H1 (cell line): Measurements from ENCODE around the gene NDUFA13. TPM values are rescaled to one million over a fixed set of nuclear protein-coding genes. Genes with fewer than 3 reads are reported as not detected.

Experiments used
- CTCF ChIA-PET: fragments of 300-600 bp; sonication (Branson Sonifier 250); formaldehyde crosslinking; loops from one replicate; lab custom pipeline; 2021; ENCODE audit not compliant: partially characterized antibody; lab: Charles Lee
- POLR2A ChIA-PET: fragments of 300-600 bp; sonication (Branson Sonifier 250); formaldehyde crosslinking; loops from one replicate; lab custom pipeline; 2021; ENCODE audit warnings: inconsistent platforms; ENCODE audit not compliant: partially characterized antibody; lab: Charles Lee
- DNase-seq, 2 experiments: peaks; one replicate each; pipeline versions ENCODE4 v3.0.0 to v3.0.0-alpha.2; 2010 to 2022; ENCODE audit warnings: low spot score in 2 of 2, low read depth in 1 of 2, mixed read lengths in 1 of 2
- FAIRE-seq: peaks from 2 replicates; lab custom pipeline; 2011; peaks lifted over from hg19 to GRCh38; lab: Jason Lieb, UNC
- H2AFZ ChIP-seq: 2 replicates; pipeline ENCODE4 v1.8.1; 2012; ENCODE audit warnings: low read length, inconsistent platforms
- H2AK5ac ChIP-seq: 2 replicates; pipeline ENCODE4 v1.6.1; 2013; ENCODE audit warnings: low read depth, low read length
- H2BK120ac ChIP-seq: replicated peaks from 2 replicates; pipeline ENCODE3; 2013; ENCODE audit warnings: low read depth, low read length, inconsistent platforms
- H2BK12ac ChIP-seq: 2 replicates; pipeline ENCODE4 v1.6.1; 2013; ENCODE audit warnings: low read depth, low read length
- H2BK15ac ChIP-seq: 2 replicates; pipeline ENCODE4 v1.6.1; 2013; ENCODE audit warnings: low read length
- H2BK20ac ChIP-seq: 2 replicates; pipeline ENCODE4 v1.6.1; 2013; ENCODE audit warnings: low read length
- H2BK5ac ChIP-seq: 2 replicates; pipeline ENCODE4 v1.6.1; 2013; ENCODE audit warnings: low read depth, low read length
- H3K14ac ChIP-seq: 2 replicates; pipeline ENCODE4 v1.6.1; 2013; ENCODE audit warnings: inconsistent platforms; ENCODE audit not compliant: insufficient read length
- H3K18ac ChIP-seq: 2 replicates; pipeline ENCODE4 v1.6.1; 2013; ENCODE audit warnings: low read length; ENCODE audit errors: extremely low read depth
- H3K23ac ChIP-seq: 2 replicates; pipeline ENCODE4 v1.6.1; 2013; ENCODE audit warnings: inconsistent platforms; ENCODE audit not compliant: insufficient read length
- H3K23me2 ChIP-seq: 2 replicates; pipeline ENCODE4 v1.6.1; 2013; ENCODE audit warnings: low read depth, low read length
- H3K27ac ChIP-seq: 2 replicates; pipeline ENCODE4 v1.6.1; 2011; ENCODE audit warnings: low read depth, low read length, inconsistent platforms
- H3K27me3 ChIP-seq, 4 experiments: replicated peaks in 1 of 4; 1 replicate in 1 of 4; 2 replicates in 3 of 4; pipeline versions ENCODE4 v1.6.1 to v1.8.1; 2011 to 2013; ENCODE audit warnings: low read length in 3 of 4, mild to moderate bottlenecking in 3 of 4, inconsistent platforms in 2 of 4, mixed read lengths in 2 of 4, moderate library complexity in 1 of 4; ENCODE audit not compliant: control insufficient read depth in 3 of 4, insufficient read depth in 3 of 4; ENCODE audit errors: extremely low read depth in 1 of 4
- H3K36me3 ChIP-seq, 4 experiments: 2 replicates each; pipeline versions ENCODE4 v1.6.1 to v1.8.1; 2011 to 2013; ENCODE audit warnings: mild to moderate bottlenecking in 4 of 4, low read length in 3 of 4, moderate library complexity in 2 of 4, control low read depth in 1 of 4, inconsistent platforms in 1 of 4; ENCODE audit not compliant: insufficient read depth in 4 of 4, control insufficient read depth in 2 of 4
- H3K4ac ChIP-seq: replicated peaks from 2 replicates; pipeline ENCODE3; 2013; ENCODE audit warnings: low read length, low read depth, mixed read lengths, inconsistent platforms; ENCODE audit not compliant: insufficient read length
- H3K4me1 ChIP-seq, 4 experiments: replicated peaks in 1 of 4; 1 replicate in 1 of 4; 2 replicates in 3 of 4; pipeline versions ENCODE4 v1.6.1 to v1.8.1; 2011 to 2013; ENCODE audit warnings: low read length in 3 of 4, inconsistent platforms in 2 of 4, mixed read lengths in 1 of 4; ENCODE audit not compliant: insufficient read depth in 4 of 4, control insufficient read depth in 3 of 4
- H3K4me2 ChIP-seq, 2 experiments: 2 replicates each; pipeline versions ENCODE4 v1.6.1 to v1.8.1; 2011 to 2013; ENCODE audit warnings: low read depth in 2 of 2, low read length in 2 of 2, control low read depth in 1 of 2, inconsistent platforms in 1 of 2, mild to moderate bottlenecking in 1 of 2; ENCODE audit not compliant: insufficient read depth in 1 of 2
- H3K4me3 ChIP-seq, 4 experiments: fragments of 200-600, 300-600 bp in 1 of 4; sonication (generic), shearing (Covaris generic), sonication (Bioruptor Twin) in 1 of 4; 2 replicates each; pipeline versions ENCODE4 v1.5.1 to v1.8.1; 2011 to 2016; ENCODE audit warnings: low read length in 4 of 4, low read depth in 3 of 4, control low read depth in 2 of 4, inconsistent platforms in 2 of 4, mild to moderate bottlenecking in 2 of 4, mixed read lengths in 1 of 4, moderate library complexity in 1 of 4; ENCODE audit not compliant: insufficient read depth in 2 of 4; ENCODE audit errors: extremely low read depth in 1 of 4
- H3K56ac ChIP-seq: replicated peaks from 2 replicates; pipeline ENCODE3; 2013; ENCODE audit warnings: low read depth, mild to moderate bottlenecking, mixed read lengths, low read length, inconsistent platforms; ENCODE audit not compliant: insufficient read length
- H3K79me1 ChIP-seq: 2 replicates; pipeline ENCODE4 v1.6.1; 2013; ENCODE audit warnings: low read depth, low read length, control low read depth
- H3K79me2 ChIP-seq, 2 experiments: 2 replicates each; pipeline versions ENCODE4 v1.6.1 to v1.8.1; 2012 to 2013; ENCODE audit warnings: low read length in 2 of 2, mild to moderate bottlenecking in 2 of 2, inconsistent platforms in 1 of 2; ENCODE audit not compliant: insufficient read depth in 2 of 2, control insufficient read depth in 1 of 2
- H3K9ac ChIP-seq, 4 experiments: replicated peaks in 1 of 4; 1 replicate in 1 of 4; 2 replicates in 3 of 4; pipeline versions ENCODE4 v1.6.1 to v1.8.1; 2011 to 2013; ENCODE audit warnings: low read depth in 3 of 4, low read length in 3 of 4, control low read depth in 2 of 4, mild to moderate bottlenecking in 2 of 4, moderate library complexity in 2 of 4, inconsistent platforms in 1 of 4; ENCODE audit errors: extremely low read depth in 1 of 4
- H3K9me3 ChIP-seq, 2 experiments: 2 replicates each; pipeline versions ENCODE4 v1.6.1 to v1.8.1; 2012 to 2013; ENCODE audit warnings: mild to moderate bottlenecking in 2 of 2, moderate library complexity in 2 of 2, control low read depth in 1 of 2, inconsistent platforms in 1 of 2, low read depth in 1 of 2, low read length in 1 of 2, mixed read lengths in 1 of 2; ENCODE audit not compliant: insufficient read depth in 2 of 2
- H4K20me1 ChIP-seq, 2 experiments: replicated peaks in 1 of 2; 2 replicates each; pipeline versions ENCODE3 to v1.8.1; 2011 to 2013; ENCODE audit warnings: inconsistent platforms in 2 of 2, low read length in 2 of 2, mild to moderate bottlenecking in 1 of 2; ENCODE audit not compliant: insufficient read depth in 2 of 2, control insufficient read depth in 1 of 2
- H4K5ac ChIP-seq: 2 replicates; pipeline ENCODE4 v1.6.1; 2013; ENCODE audit warnings: low read length, low read depth, mixed read lengths, inconsistent platforms; ENCODE audit not compliant: insufficient read length
- H4K8ac ChIP-seq: 2 replicates; pipeline ENCODE4 v1.8.0; 2013; ENCODE audit warnings: mild to moderate bottlenecking, moderate library complexity, low read length, inconsistent platforms; ENCODE audit not compliant: insufficient read depth; ENCODE audit errors: extremely low read depth
- H4K91ac ChIP-seq: replicated peaks from 2 replicates; pipeline ENCODE3; 2013; ENCODE audit warnings: low read length, mixed read lengths, inconsistent platforms; ENCODE audit not compliant: insufficient read length
- CBX5 ChIP-seq: fragments of 300-800, 300-1000 bp; sonication (generic); IDR thresholded peaks from 2 replicates; pipeline ENCODE4 v1.7.1; 2016; ENCODE audit warnings: antibody characterized with exemption, low read length, low read depth
- SIN3A ChIP-seq, 2 experiments: IDR thresholded peaks in 1 of 2; conservative IDR thresholded peaks in 1 of 2; 2 replicates each; pipeline ENCODE4 v1.6.1; 2011 to 2012; ENCODE audit warnings: low read length in 2 of 2, improper control_type of control experiment in 1 of 2, low read depth in 1 of 2, mild to moderate bottlenecking in 1 of 2
- WGBS, 2 experiments: shearing (Covaris generic) in 1 of 2; methylation state at CpG; one replicate each; pipeline versions ENCODE4 v1.1.6 to v1.1.7; 2013 to 2015; ENCODE audit warnings: low lambda C conversion rate in 2 of 2, mixed read lengths in 2 of 2, inconsistent platforms in 1 of 2, low coverage in 1 of 2, missing lambda C conversion rate in 1 of 2; ENCODE audit not compliant: insufficient replicate concordance in 2 of 2, insufficient coverage in 1 of 2, insufficient read length in 1 of 2; ENCODE audit errors: extremely low coverage in 1 of 2, missing lambda C conversion rate in 1 of 2; 5-methylcytosine and 5-hydroxymethylcytosine counted together
- polyA plus RNA-seq, 7 experiments: library from polyadenylated mRNA; depleted of rRNA in 3 of 7; stranded (reverse) in 5 of 7; unstranded in 2 of 7; fragments of >200 nt in 5 of 7; fragments of 200-250 nt in 2 of 7; gene quantifications; 1 replicate in 5 of 7; 2 replicates in 1 of 7; 4 replicates in 1 of 7; pipeline versions ENCODE4 v1.2.1 to v1.2.3, GENCODE V29; 2011 to 2013; ENCODE audit warnings: missing spikeins in 2 of 7, mixed read lengths in 2 of 7
- total RNA-seq: library from RNA; stranded (reverse); fragmentation: NEBNext Ultra II Directional; extraction: Animal tissue kit (Norgen Biotek cat#: 25700); gene quantifications from 2 replicates; pipeline ENCODE4 v1.2.1, GENCODE V29; 2021

NDUFA13 gene
- total and polyA plus RNA-seq, 2 of the 8 experiments (the other 6 are each of a cell fraction or from before 2014, with no cell fraction given) = 413 to 1,105 TPM

DNA sequence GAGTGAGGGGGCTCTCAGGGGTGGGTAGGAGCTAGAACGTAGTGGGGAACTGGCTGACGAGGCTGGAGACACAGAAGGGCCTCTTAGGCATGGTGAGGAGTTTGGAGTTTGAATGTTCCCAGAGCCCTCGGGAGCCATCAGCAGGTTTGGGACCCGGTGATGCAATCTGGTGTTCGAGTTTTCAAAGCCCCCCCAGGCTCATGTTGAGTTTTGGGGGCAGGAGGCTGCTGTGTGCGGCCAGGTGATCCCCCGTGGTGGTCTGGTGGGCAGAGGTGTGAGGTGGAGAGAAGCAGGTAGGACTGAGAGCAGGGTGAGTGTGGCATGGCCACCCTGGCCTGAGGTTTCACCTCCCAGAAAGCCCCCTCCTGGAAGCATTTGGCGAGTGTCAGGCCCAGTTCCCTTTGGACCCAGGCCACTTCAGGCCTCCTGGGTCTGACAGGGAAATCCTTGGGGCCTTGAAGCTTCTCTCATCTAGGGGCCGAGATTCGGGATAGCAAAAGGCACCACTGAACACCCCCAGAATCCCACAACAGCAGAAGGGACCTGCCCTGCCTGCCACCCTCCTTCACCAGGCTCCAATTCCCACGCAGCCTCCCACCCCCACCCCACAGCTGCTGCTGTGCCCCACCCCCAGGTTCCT lies 13.9 kb downstream of the NDUFA13 start:
- Histone ChIP-seq H3K14ac (no peak overlapping the region), H3K27me3 (no peaks in the 10 kb centered on the region; a peak in 1 of 7 replicates), H3K79me1 (peaks cover 8% of the 10 kb centered on the region), H4K20me1 (peaks cover 9 to 31% of the 10 kb centered on the region in 2 experiments), H4K8ac (no peak overlapping the region), H3K36me3 (peaks cover 0 to 24% (median 10%) of the 10 kb centered on the region in 4 experiments; a peak in 6 of 8 replicates), H2AK5ac (no peak overlapping the region), H3K79me2 (no peaks in the 10 kb centered on the region), H3K9ac (no peak overlapping the region), H2BK120ac (no peak overlapping the region), H2BK20ac (no peak overlapping the region), H2BK5ac (no peak overlapping the region), H3K4ac (no peak overlapping the region), H3K27ac (no peak overlapping the region), H3K4me2 (no peak overlapping the region), H2BK15ac (no peak overlapping the region), H3K56ac (no peak overlapping the region), H3K23ac (no peak overlapping the region), H3K18ac (no peak overlapping the region), H4K5ac (no peak overlapping the region), H2AFZ (no peak overlapping the region), H3K9me3 (no peaks in the 10 kb centered on the region), H3K4me3 (no peak overlapping the region), H4K91ac (no peak overlapping the region), H3K23me2 (no peaks in the 10 kb centered on the region), H3K4me1 (peaks cover 0 to 3% (median 3%) of the 10 kb centered on the region in 4 experiments; a peak in 3 of 7 replicates), H2BK12ac (no peak overlapping the region)
- DNase-seq = no peak
- ChIA-PET POLR2A (interaction anchor here (0.6 to 3.5 kb wide), 17 partner anchors 8 to 197 kb away, joined by 3 to 34 read pairs (median 3); partner anchors contain the start of genes GATAD2A, GMIP, LPAR2 and NDUFA13), CTCF (interaction anchor here (0.6 to 6.7 kb wide), 15 partner anchors 8 to 1021 kb away, joined by 3 to 181 read pairs (median 4); partner anchors contain the start of genes GMIP and TSSK6)
- 89% methylated on average over 9 of the region's 11 CpGs; no CpG with 5 or more reads in 1 of the 2 experiments for WGBS, 2 experiments
- TF ChIP-seq CBX5 (no peak), SIN3A (conservative IDR thresholded peaks at IDR 0.05 in 1 of 2, IDR thresholded peaks at IDR 0.05 in 1 of 2; ENCODE audit: low read depth in 1 of 2, low read length in 2 of 2) (0 out of 4 replicates have a peak, but pooled peaks of 1 of the 2 experiments have one; percentile 10)
- no peak for FAIRE-seq
